Measurements from ENCODE around the gene PRDM9.

GRCh38 chr5:23474315-23474714 lies 33.1 kb upstream of the PRDM9 start:
- TF ChIP-seq, protein P1, sequence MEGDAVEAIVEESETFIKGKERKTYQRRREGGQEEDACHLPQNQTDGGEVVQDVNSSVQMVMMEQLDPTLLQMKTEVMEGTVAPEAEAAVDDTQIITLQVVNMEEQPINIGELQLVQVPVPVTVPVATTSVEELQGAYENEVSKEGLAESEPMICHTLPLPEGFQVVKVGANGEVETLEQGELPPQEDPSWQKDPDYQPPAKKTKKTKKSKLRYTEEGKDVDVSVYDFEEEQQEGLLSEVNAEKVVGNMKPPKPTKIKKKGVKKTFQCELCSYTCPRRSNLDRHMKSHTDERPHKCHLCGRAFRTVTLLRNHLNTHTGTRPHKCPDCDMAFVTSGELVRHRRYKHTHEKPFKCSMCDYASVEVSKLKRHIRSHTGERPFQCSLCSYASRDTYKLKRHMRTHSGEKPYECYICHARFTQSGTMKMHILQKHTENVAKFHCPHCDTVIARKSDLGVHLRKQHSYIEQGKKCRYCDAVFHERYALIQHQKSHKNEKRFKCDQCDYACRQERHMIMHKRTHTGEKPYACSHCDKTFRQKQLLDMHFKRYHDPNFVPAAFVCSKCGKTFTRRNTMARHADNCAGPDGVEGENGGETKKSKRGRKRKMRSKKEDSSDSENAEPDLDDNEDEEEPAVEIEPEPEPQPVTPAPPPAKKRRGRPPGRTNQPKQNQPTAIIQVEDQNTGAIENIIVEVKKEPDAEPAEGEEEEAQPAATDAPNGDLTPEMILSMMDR (IDR thresholded peaks at IDR 0.05 in 4 of 5, conservative IDR thresholded peaks at IDR 0.05 in 1 of 5): no peak
- no peak for TF ChIP-seq POLR2A (IDR thresholded peaks at IDR 0.05)

Measured in gastrocnemius medialis (tissue), 4 donors.